GM21529 (cell line): ENCODE measurements around the gene DENND1A.

Experiments
- ATAC-seq: cut with Tn5 transposase; IDR thresholded peaks from one replicate; pipeline ENCODE4 v1.9.1; 2021; ENCODE audit not compliant: unreplicated experiment

The DENND1A gene

DNA sequence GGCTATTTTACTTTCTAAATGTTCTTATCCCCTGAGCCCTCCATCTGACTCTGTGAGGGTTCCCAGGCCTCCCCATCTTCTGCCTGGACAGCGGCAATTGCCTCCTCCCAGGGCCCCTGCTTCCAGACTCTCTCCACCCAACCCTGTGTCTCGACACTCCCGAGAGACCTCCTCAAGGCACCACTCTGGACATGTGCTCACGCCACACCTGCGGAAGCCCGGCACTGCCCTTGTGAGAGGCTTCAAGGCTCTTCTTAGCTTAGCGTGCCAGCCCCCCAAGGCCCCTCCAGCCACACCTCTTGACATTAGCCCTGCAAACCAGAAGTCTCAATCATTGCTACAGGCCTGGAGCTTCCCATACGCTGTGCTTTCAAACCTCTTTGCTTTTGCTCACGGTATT lies 449.8 kb downstream of the DENND1A start:
- no peak for ATAC-seq

DNA sequence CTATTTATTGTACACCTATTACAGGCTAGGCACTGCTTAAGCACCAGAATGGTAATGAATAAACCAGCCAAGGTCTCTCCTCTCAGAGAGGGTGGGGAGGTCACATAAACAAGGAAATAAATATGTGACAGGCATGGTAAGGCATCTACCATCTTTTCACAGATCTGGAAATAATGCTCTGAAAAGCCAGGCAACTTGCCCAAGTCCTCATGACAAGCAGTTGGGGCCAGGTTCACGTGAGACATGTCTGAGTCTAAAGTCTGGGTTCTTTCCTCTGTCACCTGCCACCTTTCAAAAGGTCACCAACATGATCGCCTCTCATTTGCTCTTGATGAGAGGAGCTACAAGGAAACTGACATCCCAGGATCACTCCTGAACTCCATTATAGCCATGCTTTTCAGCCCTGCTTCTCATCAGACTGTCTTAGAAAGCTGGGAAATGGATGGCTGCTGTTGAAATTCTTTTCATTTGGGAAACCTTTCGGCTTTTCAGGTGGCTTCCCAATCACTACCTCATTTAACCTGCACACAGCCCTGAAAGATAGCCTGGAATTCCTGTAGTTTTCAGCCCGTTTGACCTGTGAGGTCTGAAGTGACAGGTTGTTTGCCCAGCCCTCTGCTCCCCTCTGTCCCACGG lies 450.8 kb downstream of the DENND1A start:
- ATAC-seq = no peak

DNA sequence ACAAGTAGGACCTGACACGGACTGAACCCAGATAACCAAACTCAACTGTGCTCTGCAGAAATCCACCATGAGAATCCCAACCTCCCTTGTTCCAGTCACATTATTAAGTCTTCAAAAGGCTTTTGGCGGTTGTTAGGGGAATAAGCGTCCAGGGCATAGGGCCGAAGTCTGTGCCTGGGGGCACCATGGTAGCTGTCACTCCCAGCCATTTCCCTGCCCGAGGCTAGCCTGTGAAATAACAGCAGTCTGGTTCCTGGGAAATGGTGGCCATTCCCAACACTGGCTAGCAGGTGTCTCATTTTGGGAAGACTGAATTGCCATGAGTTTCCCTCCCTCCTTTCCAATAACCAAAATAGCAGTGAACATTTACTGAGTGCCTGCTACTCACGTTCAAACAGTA lies 451.8 kb downstream of the DENND1A start:
- ATAC-seq = no peak

DNA sequence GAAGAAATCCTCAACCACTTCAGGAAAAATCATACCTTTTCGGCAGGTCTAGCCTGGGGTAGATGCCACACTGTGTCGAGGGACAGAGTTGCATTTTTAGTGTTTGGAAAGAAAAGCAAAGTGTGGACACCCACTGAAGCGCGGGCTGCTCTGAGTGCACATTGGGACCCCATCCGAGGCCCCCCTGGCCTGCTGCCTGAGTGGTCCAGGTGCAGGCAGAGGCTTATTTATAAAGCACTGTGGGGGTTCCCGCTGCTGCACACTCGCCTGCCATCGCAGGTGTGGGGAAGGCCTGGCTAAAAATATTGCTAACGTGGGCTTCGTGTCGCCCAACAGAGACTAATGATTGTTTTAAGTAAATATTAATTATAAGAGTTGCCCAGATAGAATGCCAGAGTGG lies 454.5 kb downstream of the DENND1A start:
- ATAC-seq = no peak

DNA sequence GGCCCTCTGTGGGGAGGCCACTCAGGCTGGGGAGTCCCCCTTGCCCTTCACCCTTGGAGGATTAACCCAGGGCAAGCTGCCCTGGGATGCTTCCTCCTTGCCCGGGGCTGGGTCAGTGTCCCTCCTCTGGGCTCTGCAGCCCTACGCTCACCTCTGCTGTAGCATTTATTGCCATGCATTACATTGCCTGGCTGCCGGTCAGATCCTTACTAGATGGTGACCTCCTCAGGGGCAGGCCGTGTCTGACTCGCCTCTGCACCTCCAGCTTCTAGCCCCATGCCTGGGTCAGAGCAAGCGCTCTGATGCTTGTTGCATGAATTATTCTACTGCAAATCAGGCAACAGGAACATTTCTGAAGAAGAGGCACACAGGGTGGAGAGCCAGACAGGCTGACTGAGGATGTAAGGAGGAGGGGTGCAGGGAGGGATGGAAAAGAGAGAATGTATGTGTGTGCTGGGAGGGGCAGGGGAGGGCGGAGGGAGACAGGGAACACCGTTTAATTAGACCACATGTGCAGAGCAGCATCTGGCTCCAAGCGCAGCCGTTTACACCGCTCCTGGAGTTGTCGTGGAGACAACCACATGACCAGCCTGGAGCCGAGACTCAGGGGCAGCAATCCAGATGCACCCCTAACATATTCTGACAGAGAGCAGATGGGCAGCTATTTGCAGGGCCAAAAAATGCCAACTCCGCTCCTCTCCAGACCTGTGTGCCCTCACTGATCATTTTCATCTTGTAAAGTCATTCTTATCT lies 456.9 kb downstream of the DENND1A start:
- ATAC-seq = no peak

DNA sequence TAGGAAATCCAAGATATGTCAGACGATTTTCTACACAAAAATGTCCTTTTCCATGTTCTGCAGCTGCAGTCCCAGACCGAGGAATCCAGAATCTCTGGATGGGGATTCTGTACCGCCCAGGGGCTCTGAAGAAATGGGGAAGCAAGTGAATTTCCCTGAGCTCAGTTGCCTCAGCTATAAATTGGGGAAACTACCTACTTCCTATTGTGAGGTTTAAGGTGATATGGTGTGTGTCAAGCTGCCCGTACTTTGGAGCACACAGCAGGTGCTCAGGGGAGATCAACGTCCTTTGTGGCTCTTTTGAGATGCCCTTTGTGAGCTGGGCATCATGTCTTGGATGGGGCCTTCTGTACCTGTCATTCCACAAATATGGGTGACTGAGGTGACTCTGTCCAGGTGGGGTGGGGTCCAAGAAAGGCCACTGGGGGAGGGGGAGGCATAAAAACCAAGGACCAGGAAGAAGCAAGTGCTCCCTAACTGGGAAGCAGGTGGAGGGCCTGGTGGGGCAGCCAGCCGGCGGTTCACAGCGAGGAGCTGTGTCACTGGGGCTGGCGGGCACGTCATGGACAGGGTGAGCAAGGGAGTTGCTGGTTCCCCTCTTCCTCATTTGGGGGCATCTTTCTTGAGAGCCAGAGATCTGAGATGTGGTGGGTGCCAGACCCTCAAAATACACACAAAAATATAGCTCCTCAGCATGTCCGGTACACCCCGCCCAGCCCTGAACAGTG lies 457.9 kb downstream of the DENND1A start:
- no peak for ATAC-seq

DNA sequence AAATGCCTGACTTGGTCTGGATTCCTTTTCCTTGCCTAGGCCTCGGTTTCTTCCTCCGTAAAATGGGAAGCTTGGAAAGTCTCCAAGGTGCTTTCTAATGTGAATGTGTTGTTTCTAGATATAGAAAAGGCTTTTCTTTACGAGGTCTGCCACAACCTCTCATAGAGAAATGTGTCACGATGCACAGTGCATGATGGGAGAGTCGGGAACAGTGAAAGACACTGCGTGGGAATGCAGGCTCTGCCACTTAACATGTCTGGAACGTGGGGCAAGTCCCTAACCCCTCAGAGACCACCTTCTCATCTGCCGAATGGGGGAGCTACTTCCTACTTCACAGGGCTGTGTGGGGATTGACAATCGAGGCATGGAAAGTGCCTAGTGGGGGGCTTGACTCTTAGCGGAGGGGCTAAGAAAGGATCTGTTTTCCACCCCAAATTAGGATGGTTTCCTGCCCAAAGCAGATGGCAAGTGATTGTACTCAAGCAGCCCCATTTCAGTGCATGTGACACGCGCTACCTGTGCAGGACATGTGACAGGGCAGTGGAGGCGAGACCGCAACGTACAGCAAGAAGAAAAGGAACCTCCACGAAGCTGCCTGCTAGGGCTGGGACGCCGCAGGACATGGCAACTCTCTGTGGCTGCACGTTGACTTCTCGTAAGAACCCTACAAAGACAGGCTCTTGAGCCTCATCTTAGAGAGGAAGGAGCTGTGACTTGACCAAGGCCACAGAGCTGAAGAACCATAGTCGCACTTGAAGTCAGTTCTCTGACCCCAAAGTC lies 458.7 kb downstream of the DENND1A start:
- ATAC-seq = no peak

DNA sequence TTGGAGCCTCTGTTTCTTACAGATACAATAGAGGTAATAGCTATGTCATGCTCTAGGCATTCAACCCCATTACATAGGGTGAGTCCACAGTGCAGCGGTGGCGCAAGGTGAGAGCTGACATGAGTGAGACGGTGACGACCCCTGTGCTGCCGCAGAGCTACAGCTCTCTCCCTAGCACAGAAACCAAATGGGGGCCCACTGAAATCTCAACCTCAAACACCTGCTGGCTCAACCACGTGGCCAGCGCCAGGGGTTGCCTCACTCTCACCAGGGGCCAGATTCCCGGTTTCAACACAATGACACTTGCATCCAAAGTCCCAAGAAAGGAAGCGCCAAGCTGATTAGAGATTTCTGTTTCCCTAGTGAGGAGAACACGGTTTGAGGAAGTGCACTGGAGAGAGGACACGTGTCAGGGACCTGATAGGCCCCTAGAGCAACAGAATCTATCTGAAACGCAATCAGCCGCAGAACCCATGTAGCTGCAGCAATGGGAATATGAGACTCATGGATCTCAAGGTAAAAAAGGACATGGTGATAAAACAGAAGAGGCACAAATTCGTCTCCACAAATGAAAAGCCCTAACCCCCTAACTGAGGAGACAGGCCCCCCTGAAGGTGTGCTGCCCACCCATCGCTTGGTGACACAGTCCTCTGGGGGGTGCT lies 459.7 kb downstream of the DENND1A start:
- ATAC-seq = no peak

DNA sequence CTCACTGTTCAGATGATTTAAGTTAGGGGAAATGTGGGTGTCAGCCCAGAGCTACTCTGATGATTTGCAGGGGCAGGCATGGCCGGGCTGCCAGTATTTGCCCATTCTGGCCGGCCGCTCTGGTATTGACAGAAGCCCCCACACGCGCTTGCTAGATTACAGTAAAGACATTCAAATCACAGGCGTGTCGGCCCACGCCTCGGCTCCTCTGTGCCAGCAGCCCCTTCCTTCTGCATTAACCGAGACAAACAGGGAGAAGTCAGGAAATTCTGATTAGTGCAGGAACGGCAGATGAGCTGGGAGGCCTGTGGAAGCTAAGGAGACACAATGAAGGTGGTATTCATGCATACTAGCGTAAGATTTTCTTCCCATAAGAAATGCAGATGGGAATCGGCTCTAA lies 460.6 kb downstream of the DENND1A start:
- no peak for ATAC-seq

DNA sequence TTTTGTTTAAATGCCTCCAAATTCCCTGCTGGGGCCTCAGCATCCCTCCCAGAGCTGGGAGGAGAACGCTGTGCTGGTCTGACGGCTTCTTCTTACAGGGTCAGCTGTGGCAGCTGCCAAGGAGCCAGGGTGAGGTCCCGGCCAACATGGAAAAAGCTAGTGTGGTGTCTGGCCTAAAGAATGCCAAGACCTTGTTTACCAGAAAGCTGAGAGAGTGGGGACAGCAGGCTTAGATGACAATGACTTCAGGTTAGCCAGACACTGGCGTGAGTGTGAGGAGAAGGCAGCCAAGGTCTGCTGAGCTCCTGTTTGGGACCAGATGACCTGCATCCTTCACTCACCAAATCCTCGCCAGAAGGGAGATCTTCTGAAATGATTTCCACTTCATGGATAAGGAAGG lies 461.4 kb downstream of the DENND1A start:
- ATAC-seq = no peak

DNA sequence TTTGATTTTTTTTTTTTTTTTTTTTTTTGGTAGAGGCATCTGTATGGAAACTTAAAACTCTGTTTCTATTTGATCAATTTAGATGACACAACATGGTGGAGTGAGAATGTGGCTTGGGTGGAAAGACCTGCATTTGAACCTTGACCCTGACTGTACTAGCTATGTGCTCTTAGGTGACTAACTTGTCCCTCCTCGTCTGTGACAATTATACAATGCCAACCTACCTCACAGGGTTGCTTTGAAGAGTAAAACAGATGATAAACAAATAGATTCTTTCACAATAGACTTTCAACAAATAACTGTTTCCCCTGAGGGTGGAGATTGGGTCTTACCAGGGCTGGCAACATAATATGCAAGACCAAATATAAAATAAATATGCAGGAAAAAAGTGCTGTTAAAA lies 464.6 kb downstream of the DENND1A start:
- no peak for ATAC-seq

DNA sequence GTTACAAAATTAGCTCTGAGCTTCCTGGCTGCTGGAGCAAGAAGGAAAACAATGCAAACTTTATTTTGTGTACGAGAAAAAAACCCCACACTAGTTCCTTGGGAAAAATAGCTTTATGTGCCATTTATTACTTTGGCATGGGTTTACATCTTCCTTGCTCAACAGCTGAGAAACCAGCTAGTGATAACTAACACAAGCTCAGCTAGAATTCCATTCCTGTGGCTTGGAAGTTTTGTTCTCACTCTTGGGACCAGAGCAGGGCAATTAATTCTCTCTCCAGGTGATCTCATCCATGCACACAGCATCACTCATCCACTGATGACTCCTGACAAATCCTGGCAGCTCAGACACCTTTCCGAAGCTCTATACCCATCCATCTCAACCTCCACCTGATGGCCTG lies 469.8 kb downstream of the DENND1A start:
- no peak for ATAC-seq

DNA sequence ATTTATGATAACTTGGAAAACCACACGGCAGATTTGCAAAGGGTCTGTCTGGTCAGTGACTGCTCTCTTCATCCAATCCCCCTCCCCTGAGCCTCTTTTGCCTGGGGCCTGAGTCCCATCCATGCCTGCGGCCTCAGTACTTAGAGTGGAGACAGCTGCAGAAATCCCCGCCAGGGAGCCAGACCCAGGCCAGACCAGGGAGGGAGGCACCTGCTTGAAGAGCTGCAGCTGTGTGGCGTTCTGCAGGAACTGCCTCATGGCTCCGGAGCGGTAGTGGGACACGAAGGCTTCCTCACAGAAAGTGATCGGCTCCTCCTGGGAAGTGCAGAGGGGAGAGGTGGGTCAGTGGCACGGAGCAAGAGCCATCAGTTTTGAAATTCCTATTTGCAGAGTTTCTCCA lies 472.3 kb downstream of the DENND1A start:
- no peak for ATAC-seq

DNA sequence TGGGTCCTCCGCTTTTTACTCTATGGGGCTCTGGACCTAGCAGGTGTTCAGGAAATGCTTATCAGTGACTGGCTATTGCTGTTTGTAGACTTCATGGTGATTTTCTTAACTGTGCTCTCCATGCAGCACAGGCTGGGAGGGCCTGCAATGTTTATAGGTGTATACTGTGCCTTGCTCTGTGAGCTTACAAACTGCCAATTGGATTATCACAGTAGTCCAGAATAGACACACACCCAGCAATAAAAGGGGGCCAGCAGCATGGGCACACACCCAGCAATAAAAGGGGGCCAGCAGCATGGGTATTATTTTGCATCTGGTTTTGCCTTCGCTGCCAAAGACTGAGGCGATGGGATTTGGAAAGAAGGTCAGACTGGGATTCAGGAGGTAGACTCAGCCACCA lies 473.9 kb downstream of the DENND1A start:
- no peak for ATAC-seq

DNA sequence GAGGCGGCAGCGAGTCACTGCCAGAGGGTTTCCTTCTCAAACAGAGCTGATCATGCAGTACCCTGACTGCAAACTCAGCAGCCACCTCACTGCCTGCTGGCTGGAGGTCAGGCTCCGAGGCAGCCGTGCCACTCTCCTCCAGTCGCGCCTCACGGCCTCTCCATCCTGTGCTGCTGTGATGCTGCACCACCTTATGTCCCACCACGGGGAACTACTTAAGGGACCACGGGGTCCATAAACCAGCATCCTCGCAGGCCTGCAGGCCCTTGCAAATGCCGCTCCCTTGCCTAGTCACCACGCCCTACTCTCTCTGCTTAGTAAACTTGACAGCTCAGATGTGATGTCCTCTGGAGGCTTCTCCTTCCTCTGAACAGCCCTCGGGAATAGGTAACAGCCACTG lies 474.7 kb downstream of the DENND1A start:
- ATAC-seq = no peak

DNA sequence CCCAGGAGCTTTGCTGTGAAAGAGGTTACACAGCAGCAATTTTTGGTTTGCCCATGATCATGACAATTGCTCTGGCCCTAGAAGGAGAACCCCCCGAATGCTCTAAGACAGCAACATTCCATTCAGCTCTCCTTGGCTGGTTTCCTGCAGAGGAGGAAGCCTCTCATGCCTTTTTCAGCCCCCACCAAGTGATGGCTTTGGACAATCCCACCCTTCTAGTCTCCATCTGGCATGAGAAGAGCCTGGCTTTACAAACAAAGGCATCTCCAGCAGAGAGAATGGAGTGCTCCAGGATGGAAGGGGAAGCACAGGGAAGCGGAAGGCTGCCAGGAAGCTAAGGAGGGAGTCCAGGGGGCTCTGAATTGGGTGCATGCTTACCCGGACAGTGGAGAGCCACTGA lies 475.6 kb downstream of the DENND1A start:
- no peak for ATAC-seq

DNA sequence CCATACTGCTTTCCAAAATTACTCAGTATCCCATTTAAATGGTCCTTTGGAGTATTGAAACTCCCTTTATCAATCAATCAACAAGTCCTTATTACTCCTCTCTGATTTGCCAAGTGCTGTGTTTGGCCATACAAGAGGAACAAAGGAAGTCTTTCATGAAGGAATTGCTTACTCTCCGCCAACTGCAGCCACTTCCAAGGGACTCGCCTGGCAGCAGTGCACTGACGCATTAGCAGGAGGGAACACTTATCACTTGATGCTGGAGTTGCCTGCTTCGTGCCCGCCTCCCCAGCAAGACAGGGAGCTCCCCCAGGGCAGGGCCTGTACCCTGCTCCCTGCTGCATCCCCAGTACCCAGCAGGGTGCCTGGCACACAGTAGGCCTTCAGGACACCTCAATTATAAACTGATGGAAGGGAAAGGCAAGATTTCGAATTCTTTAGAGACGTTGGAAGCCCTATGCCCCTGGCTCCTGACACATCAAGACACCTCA lies 476.1 kb downstream of the DENND1A start:
- ATAC-seq = no peak

DNA sequence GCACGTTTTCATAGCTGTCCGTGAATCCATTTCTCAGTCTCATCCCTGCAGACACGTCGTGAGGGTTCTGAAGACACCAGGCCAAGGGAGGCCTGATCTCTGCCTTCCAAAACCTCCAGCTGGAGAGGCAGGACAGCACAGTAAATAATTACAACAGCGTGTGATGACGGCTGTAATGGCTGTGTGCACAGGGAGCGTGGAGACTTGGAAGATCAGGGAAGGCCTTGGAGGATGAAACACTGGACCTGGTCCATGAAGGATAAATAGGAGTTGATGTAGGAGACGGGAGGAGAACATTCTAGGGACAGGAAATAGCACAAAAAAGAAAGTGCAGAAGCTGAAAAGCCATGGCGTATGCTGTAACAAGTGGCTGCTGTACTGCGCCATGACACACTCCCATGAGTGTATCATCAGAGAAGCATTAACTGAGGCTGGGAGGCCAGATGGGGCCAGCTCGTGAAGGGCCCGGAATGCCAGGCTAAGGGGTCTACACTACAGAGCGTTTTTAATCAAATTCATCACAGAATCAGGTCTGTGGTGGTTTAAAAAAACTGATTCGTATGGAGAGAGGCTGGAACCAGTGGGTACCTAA lies 476.8 kb downstream of the DENND1A start:
- no peak for ATAC-seq

DNA sequence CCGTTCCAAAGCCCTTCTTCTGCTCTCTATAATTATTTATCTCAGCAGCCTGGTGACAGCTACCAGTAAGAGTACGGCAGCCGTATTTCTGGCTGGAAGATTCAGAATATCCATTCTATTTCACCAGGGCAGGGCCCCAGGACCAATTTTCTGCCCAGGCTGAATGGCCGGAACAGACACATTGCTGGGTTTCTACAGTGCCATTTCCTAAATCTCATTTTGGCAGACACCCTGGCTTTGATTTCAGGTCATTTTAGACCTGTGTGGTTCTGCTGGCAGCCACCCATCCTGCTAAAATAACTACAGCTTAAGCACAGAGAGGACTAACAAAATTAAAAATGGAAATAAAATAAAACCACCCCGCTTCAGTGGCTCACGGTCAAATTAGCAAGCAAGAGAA lies 478.9 kb downstream of the DENND1A start:
- ATAC-seq = no peak

DNA sequence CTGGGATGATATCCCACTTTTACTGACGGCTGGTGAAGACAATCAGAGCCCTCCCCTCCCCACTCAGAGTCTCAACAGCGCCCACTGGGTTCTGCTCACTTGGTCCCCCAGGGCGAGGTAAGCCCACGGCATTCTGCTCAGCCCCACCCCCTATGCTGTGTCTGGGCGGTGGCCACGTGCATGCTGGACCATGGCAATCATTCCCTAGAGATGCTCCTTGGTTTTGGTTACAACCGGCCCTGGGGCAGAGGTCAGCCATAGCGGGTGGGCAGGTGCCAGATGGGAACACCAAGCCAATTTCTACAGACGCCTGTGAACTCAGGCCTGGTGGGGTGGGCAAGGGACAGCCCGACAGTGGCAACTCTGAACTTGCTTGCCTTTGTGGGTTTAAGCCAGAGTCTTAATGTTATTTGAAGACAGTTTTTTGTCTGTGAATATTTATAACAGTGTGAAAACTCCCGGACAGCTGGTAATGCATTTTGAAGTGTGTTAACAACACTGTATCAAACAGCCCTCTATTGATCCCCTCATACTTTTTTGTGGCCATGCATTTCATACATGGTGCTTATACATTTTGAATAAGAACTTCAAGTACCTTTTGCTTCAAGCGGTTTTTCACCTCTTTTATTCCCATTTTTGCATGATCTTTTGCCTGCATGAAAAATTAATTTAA lies 479.7 kb downstream of the DENND1A start:
- ATAC-seq = no peak
